ENCODE data around the gene ZDHHC5. TPM values are rescaled to one million over a fixed set of nuclear protein-coding genes. Genes with fewer than 3 reads are reported as not detected.
A peak's percentile ranks its signal among the peaks of the same experiment; 100 is the strongest.

The ZDHHC5 gene
- total RNA-seq, 1 experiment from 2014 or later, result 80.6 TPM

Small RNAs within 50 kb of the gene (microRNA-seq; reads per million reads assigned to microRNA genes)
- 3,952 reads per million, percentile 89 among the genes with 10 or more reads in this experiment for gene MIR130A (ENCODE audit: unreplicated experiment)

Other genes starting within 250 kb of the ZDHHC5 start
- gene SLC43A3, start 241.0 kb upstream of the ZDHHC5 start, total RNA-seq (2021; ENCODE audit: unreplicated experiment), result 8.6 TPM
- gene RTN4RL2, start 207.6 kb upstream of the ZDHHC5 start, total RNA-seq (2021; ENCODE audit: unreplicated experiment), result 0.90 TPM
- gene SLC43A1, start 152.4 kb upstream of the ZDHHC5 start, total RNA-seq (2021; ENCODE audit: unreplicated experiment), result 2.0 TPM
- 152 TPM for gene TIMM10, start 137.4 kb upstream of the ZDHHC5 start, total RNA-seq (2021; ENCODE audit: unreplicated experiment)
- not detected for gene SMTNL1, start 130.5 kb upstream of the ZDHHC5 start, total RNA-seq (2021; ENCODE audit: unreplicated experiment)
- gene UBE2L6, start 100.4 kb upstream of the ZDHHC5 start, total RNA-seq (2021; ENCODE audit: unreplicated experiment), result 19.1 TPM
- 1.3 TPM for gene SERPING1, start 70.4 kb upstream of the ZDHHC5 start, total RNA-seq (2021; ENCODE audit: unreplicated experiment)
- not detected for gene YPEL4, start 18.2 kb upstream of the ZDHHC5 start, total RNA-seq (2021; ENCODE audit: unreplicated experiment)
- 17.7 TPM for gene CLP1, start 10.4 kb upstream of the ZDHHC5 start, total RNA-seq (2021; ENCODE audit: unreplicated experiment)
- 29.7 TPM for gene MED19, start 44.1 kb downstream of the ZDHHC5 start, total RNA-seq (2021; ENCODE audit: unreplicated experiment)
- 151 TPM for gene TMX2, start 44.5 kb downstream of the ZDHHC5 start, total RNA-seq (2021; ENCODE audit: unreplicated experiment)
- 112 TPM for gene SELENOH, start 73.4 kb downstream of the ZDHHC5 start, total RNA-seq (2021; ENCODE audit: unreplicated experiment)
- gene BTBD18, start 83.7 kb downstream of the ZDHHC5 start, total RNA-seq (2021; ENCODE audit: unreplicated experiment), result not detected
- gene CTNND1, start 93.7 kb downstream of the ZDHHC5 start, total RNA-seq (2021; ENCODE audit: unreplicated experiment), result 189 TPM